NCI-H748 (cell line): ENCODE results near the gene ACP5.
A peak's percentile ranks its signal among the peaks of the same experiment; 100 is the strongest.
"Not testable (repeated sequence)": the region's sequence is repeated elsewhere in the genome, so short reads cannot be mapped to it uniquely, and the experiment has no call there.

Experiments used
- DNase-seq: peaks from one replicate; lab custom pipeline; 2025; ENCODE audit not compliant: unreplicated experiment; lab: John Stamatoyannopoulos, UW

Gene ACP5

DNA sequence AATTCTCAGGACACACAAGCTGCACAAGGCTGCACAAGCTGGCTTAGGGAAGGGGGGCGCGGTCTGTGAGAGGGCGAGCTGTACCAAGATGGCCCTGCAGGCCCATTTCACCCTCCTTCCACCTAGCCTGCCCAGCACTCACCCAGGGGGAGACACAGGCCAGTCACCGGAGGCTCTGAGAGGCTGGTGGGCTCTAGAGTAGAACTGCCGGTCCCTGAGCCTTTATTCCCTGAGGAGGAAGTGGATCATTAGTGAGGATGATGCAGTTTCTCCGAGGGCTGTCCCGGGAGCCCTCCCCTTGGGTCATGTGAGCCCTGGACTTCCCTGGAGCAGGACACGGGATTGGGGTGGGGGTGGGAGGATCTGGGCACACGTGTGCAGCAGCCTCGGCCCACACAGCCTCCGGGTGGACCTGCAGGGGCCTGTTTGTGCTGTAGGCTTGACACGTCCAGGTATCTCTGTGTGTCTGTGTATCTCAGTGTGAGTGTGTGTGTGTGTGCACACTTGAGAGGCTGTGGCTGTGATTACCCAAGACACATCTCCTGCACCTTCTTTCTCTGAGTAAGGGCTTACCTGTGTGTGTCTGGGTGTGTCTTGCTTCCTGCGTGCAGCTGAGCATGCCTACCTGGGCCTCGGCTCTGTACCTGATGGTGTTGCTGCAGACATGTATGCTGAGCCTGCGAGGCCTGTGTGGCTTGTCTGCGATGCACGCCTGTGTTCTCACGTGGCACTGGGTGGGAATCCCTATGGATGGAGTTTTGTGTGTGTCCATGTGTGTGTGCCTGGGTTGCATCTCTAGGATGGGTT lies at the start of gene ACP5:
Gene ACP5, minus strand, starts transcription at position 195 of the 807 bp plus-strand sequence. CDS start 328 bp downstream, outside the sequence.
- DNase-seq = no peak

DNA sequence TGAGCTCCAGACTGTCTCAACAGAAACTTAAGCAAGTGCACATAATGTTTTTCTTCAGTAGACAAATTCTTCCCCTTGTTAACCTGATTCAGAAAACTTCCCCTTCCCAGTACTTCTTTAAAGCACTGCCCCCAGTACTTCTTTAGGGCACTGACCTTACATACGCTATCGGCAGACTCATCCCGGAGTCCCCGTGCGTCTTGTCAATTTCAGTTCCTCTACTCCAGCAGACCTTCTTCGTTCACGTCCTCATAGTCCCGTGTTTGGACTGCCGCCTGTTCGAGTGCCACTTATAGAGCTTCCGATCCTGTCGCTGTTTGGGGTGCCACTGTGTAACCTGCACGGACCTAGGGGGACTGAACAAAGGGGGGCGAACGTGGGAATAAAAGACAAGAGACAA lies 48.8 kb upstream of the ACP5 start:
- no peak for DNase-seq

GRCh38 chr19:11624069-11624463 lies 46.6 kb upstream of the ACP5 start:
- DNase-seq = no peak

- not testable (repeated sequence) for DNase-seq
Measured at GRCh38 chr19:11622401-11622800, 45.0 kb upstream of the ACP5 start.

GRCh38 chr19:11620553-11620952 lies 43.1 kb upstream of the ACP5 start:
- no peak for DNase-seq

DNA sequence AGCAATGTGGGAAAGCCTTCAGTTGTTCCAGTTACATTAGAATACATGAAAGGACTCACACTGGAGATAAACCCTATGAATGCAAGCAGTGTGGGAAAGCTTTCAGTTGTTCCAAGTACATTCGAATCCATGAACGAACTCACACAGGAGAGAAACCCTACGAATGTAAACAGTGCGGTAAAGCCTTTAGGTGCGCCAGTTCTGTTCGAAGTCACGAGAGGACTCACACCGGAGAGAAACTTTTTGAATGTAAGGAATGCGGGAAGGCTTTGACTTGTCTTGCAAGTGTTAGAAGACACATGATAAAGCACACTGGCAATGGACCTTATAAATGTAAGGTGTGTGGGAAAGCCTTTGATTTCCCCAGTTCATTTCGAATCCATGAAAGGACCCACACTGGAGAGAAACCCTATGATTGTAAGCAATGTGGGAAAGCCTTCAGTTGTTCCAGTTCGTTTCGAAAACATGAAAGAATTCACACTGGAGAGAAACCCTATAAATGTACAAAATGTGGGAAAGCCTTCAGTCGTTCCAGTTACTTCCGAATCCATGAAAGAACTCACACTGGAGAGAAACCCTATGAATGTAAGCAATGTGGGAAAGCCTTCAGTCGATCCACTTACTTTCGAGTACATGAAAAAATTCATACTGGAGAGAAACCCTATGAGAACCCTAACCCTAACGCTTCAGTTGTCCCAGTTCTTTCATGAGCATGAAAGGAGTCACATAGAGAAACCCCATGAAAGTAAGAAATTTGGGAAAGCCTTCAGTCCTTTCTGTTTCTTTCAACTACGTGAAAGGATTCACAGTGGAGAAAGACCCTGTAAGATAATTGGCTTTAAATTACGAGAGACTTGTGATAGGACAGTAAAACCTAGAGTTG lies 40.0 kb upstream of the ACP5 start:
- no peak for DNase-seq

- no peak for DNase-seq
Measured at GRCh38 chr19:11612816-11613511, 35.5 kb upstream of the ACP5 start.

- no peak for DNase-seq
Measured at GRCh38 chr19:11611730-11612129, 34.3 kb upstream of the ACP5 start.

- no peak for DNase-seq
Measured at GRCh38 chr19:11606484-11606883, 29.0 kb upstream of the ACP5 start.

DNA sequence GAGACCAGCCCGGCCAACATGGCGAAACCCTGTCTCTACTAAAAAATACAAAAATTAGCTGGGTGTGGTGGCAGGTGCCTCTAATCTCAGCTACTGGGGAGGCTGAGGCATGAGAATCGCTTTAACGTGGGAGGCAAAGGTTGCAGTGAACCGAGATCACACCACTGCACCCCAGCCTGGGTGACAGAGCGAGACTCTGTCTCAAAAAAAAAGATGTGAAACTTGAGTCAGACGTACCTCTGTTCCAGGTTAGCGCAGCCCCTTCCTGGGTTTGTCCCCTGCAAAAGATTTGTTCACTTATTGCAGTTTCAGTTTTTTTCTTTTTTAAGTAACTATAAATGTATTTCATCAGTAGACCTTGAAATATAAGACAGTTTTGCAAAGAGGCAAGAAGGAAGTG lies 22.3 kb upstream of the ACP5 start:
- DNase-seq = not testable (repeated sequence)

DNA sequence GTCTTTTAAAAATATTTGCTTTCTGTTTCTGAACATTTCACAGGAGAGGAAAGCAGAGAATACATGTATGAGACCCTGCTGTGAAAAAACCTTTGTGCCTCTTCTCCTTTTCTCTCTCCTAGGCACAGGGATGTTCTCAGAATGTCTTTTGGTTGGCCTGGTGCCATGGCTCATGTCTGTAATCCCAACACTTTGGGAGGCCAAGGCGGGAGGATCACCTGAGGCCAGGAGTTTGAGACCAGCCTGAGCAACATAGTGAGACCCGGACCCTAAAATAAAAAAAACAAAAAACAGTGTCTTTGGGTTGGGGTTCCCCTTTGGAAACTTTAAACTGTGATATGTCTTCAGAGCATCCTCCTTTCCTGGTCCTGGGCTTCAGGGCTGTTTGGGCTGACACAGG lies 21.3 kb upstream of the ACP5 start:
- DNase-seq = no peak

GRCh38 chr19:11598103-11598483 lies 20.6 kb upstream of the ACP5 start:
- DNase-seq = no peak

- peak; percentile 96 for DNase-seq
Measured at GRCh38 chr19:11597202-11598102, 20.0 kb upstream of the ACP5 start, which contains the start of gene ZNF627. Gene ZNF627, plus strand, starts transcription at chr19:11597483. Its CDS starts 145 bp downstream, at chr19:11597628.

GRCh38 chr19:11596156-11596555 lies 18.7 kb upstream of the ACP5 start:
- no peak for DNase-seq

GRCh38 chr19:11594084-11594483 lies 16.6 kb upstream of the ACP5 start:
- DNase-seq = no peak

DNA sequence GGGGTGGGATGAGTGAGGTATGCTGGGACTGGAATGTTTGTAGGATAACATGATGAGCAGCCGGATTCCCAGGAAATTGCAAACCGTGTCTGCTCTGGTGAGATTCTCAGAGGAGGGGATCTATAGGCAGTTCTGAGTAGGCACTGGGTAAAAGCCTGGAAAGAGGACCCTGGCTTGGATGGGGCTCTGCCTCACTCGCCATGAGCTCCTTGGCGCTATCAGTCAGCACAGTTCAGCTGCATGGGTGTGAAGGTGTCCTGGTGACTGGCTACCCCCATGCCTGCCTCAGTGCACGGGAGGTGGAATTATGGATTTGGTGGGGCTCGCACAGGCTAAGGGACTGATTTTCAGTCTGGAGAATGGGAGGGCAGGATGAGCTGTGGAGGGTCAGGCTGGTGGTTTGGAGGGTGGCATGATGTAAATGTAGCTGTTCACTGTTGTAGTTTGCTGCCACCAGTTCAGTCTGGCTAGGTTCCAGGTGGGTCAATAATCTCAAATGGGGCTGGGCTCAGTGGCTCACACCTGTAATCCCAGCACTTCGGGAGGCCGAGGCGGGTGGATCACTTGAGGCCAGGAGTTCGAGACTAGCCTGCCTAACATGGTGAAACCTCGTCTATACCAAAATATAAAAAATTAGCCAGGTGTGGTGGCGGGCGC lies 10.7 kb upstream of the ACP5 start:
- peak; percentile 24 for DNase-seq

DNA sequence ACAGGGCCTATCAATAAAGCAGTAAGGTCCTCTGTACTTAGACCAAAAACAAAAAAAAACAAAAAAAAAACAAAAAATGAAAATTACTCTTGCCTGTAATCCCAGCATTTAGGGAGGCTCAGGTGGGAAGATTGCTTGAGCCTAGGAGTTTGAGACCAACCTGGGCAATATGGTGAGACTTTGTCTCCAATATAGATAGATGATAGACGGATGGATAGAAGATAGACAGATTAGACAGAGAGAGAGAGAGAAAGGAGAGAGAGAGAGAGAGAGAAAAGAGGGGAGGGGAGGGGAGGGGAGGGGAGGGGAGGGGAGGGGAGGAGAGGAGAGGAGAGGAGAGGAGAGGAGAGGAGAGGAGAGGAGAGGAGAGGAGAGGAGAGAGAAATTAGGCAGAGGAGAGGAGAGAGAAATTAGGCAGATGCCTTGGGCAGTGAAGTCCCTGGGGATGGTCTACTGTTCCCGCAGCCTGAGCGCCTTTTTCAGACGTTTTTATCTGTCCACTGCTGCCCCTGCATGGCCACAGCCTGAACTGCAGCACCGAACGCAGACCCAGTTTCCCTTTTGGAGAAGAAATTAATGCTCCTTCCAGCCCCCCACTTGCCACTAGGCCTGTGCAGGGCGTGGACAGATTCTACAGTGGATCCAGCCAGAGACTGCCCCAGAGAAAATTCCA lies 10.0 kb upstream of the ACP5 start:
- DNase-seq = peak; percentile 62

GRCh38 chr19:11586331-11586730 lies 8.9 kb upstream of the ACP5 start:
- DNase-seq = no peak

GRCh38 chr19:11581740-11582139 lies 4.3 kb upstream of the ACP5 start:
- no peak for DNase-seq
